NCI-H82 (cell line): ENCODE data around the gene NECAP2.
"Not testable (repeated sequence)": the region's sequence is repeated elsewhere in the genome, so short reads cannot be mapped to it uniquely, and the experiment has no call there.

ENCODE experiments used
- DNase-seq: peaks from one replicate; lab custom pipeline; 2025; lab: John Stamatoyannopoulos, UW

The NECAP2 gene

DNA sequence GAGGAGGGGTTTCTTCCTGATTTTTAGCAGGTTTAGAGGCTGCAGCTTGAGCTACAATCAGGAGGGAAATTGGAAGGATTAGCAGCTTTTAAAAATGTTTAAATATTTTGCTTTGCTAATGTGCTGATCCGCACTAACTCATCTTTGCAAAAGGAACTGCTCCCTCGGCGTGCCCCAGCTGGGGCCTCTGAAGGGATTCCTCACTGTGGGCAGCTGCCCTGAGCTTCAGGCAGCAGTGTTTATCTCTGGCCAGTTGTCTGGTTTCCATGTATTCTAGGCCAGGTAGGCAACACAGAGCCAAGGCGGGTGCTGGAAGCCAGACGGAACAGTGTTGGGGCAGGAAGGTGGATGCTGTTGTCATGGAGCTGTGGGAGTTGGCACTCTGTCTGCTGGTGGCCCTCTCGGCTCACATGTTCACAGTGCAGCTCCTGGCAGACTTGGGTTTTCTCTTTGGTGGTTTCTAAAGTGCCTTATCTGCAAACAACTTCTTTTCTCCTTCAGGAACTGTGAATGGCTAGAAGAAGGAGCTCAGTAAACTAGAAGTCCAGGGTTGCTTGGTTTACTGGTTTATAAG is 18.9 kb downstream of the NECAP2 start:
- no peak for DNase-seq

DNA sequence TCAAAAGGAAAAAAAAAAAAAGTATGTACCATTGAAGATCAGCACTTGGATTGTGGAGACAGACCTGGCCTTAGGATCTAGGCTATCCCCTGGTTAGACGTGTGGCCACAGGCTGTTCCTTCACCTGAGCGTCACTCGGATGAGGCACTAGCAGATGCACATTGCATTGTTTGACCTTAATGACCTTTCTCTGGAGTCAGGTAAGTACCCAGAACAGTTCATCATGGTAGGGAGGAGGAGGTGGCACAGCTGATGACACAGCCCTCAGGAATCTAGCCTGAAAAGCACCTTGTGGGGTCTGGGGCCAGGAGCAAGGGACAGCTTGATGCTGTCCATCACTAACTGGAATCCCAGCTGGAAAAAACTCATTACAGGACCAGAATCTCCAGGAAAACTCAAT is 21.2 kb downstream of the NECAP2 start:
- no peak for DNase-seq

DNA sequence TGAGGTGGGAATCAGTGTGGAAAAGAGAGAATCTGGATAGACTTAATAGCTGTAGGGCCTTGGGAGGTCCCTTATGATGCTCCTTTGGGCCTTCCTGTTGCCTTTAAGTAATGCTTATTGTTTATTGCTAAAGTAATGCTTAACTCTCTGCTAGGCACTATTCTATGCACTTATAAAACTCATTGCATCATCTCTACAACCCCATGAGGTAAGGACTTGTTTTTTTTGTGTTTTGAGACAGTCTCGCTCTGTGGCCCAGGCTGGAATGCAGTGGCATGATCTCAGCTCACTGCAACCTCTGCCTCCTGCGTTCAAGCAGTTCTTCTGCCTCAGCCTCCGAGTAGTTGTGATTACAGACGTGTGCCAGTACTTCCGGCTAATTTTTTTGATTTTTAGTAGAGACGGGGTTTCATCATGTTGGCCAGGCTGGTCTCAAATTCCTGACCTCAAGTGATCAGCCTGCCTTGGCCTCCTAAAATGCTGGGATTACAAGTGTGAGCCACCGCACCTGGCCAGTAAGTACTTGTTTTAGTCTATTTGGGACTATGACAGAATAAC is 22.3 kb downstream of the NECAP2 start:
- DNase-seq, result no peak

DNA sequence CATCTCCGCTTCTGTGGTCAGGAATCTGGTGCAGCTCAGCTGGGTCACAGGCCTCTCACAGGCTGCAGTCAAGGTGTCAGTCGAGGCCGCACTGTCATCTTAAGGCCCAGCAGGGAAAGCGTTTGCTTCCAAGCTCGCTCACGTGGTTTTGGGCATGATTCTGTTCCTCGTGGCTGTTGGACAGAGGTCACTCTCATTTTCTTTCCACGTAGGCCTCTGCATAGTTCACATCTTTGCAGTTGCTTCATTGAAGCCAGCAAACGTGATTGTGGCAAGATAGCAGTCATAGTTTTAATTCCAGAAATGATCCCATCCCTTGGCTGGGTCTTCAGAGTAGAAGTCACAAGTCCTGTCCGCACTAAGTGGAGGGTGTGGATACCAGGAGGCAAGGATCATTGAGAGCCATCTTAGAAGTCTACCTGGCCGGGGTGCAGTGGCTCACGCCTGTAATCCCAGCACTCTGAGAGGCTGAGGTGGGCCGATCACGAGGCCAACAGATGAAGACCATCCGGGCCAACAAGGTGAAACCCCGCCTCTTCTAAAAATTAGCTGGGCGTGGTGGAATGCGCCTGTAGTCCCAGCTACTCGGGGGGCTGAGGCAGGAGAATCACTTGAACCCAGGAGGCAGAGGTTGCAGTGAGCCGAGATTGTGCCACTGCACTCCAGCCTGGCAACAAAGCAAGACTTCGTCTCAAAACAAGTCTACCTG is 24.5 kb downstream of the NECAP2 start:
- no peak for DNase-seq

DNA sequence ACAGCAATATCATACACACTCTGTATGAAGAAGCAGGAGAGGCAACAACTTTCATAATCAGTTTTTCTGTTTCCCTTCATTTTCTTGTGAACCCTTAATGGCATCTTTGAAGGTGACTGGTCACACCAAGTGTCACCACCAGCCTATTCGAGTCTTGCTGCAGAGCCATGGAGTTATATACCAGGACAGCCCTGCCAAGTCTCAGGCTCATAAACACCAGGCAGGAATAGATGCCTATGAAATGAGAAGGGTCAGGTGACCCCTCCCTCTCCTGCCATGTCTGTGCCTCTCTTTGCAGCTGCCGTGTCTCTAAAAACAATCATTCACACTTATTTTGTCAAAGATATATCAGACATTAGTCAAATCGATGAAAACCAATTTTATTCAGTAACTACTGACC is 28.0 kb downstream of the NECAP2 start:
- DNase-seq, result no peak

DNA sequence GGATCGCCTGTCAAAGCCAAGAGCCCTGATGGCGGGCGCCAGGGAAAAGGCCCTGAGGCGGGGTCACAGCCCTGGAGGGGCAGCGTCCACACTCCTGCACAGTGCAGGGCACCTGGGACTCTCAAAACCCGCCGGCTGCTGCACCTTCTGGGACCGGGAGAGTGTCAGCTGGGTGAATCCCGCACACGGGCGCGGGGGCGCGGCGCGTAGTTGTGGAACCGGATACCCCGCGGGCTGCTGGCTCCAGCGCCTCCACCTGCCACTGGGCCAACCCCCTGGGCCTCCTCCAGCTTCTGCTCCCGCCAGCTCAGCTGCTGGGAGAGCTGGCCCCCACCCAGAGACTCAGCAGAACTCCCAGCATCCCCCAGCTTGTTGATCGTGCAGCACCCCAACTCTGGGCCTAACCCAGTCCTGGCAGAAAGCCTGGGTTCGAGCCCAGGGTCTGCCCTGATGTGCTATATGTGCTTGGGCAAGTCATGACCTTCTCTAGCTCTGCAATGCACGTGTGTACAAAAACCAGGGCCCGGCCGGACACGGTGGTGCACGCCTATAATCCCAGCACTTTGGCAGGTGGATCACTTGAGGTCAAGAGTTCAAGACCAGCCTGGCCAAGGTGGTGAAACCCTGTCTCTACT is 33.8 kb downstream of the NECAP2 start:
- no peak for DNase-seq

DNA sequence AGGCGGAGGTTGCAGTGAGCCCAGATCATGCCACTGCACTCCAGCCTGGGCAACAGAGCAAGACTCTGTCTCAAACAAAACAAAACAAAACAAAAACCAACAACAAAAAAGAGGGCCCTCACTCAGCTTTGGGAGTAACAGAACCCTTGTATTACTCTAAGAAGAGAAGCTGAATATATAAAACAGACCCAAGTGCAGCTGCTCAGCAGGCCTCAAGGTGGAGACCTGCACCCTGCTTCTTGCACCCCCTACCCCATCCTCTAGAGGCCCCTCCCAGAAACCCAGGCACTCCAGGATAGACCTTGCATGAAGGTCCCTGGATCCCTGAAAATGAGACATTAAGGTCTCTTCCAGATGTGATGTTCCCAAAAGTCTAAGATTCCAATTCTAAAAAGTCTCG is 34.4 kb downstream of the NECAP2 start:
- peak; percentile 60 for DNase-seq

DNA sequence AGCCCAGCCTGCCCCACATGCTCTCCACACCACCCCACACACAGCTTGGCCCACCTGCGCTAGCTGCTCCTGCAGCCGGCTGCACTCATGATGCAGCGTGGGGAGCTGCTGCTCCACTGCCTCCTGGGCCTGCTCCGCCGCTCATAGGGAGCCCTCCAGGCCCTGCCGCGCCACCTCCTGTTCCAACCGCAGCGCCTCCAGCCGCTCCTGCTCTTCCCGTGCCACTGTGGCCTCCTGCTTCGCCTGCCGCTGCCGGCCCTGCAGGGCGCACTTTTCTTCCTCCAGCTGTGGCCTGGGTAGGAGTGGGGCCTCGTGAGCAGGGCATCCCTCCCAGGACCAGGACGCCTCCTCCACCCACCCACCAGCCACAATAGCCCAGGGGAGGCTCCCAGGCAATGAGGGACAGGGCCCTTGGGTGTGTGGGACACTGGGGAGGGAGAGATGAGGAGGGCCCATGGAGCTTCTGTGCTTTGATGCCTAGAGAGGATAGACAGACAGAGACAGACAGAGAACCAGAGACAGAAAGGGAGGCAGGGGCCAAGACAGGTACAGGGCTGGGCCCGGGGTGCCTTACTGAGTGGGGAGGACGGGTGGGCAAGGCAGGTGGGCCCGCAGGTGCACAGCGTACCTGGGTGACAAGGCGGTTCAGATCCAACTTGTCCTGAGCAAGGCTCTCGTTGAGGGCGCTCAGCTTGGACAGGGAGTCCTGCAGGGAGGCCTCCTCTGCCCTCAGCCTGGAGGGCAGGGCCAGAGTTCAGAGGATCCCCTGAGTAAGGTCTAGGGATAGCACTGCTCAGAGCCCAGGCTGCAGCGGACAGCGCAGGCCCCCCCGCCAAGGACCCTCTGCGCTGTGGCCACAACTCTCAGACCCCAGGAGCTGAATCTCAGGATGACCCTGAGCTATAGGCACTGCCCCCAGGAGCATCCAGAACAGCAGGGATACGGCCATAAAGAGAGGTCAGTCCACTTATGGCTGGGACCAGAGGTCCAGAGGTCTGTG is 35.5 kb downstream of the NECAP2 start:
- not testable (repeated sequence) for DNase-seq

DNA sequence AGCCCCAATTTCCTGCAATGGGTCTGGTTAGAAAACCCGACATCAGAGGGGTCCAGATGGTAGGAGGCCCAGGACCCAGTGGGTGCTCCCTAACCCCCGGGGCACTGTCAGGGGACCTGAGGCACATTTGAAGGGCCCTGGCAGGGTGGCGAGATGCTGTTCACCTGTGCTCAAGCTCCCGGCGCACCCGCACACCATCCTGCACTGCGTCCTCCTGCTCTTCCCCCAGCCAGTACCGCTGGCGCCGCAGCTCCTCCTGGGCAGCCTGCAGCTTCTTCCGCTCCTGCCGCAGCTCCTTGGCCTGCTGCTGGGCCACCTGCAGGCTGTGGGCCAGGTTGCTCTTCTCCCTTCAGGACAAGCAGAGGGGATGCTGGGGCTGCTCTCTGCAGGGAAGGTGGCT is 37.6 kb downstream of the NECAP2 start:
- DNase-seq, result no peak

DNA sequence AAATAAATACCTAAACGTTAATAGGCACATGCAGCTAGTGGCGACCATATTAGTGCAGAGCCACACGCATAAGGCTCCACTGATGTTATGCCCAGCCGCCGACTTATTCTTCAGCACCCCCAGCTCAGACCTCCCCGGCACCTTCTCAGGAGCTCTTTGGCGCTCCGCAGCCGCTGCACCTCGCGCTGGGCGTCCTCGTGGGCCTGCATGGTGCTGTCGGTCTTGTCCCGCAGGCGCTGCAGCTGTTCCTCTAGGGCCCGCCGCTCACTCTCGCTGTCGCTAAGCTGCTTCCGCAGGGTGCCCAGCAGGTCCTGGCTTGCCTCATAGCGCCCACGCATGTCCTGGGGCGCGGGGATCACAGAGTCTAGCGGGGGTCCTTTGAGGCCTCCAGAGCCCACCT is 42.6 kb downstream of the NECAP2 start:
- not testable (repeated sequence) for DNase-seq

DNA sequence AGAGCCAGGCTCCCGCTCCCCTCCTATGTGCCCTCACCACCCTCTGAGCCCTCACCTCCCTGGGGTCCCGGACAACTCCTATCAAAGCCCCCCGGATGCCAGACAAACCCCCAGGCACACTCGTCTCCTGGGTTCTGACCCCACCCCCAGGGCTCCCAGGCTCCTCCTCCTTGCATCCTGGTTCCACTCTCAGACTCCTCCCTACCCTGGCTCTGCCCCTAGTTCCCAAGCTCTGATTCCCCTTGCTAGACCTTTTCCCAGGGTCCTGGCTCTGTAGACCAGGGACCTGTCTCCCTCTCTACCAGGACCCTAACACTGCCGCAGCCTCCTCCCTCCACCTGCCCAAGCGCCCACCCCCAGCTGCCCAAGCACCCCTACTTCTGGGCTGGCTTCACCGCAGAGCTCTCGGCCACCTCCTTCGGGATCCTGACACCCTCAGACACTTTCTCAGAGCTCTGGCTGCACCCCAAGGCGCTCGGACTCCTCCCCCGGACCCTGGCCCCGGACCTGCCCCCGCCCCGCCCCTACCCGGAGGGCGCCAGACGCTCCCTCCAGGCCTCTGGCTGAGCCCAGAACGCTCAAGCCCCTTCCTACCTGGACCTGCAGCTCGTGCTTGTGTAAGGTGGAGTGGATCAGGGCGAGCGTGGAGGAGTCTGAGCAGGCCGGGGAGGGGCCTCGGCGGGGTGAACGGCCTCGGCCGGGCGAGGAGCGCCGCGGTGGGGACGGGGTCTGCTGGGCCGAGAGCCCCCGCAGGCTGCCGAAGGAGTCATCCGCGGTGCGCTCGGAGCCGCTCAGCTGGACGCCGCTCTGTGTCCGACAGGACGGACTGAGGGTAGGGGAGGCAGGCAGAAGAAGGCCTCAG is 43.3 kb downstream of the NECAP2 start:
- not testable (repeated sequence) for DNase-seq

DNA sequence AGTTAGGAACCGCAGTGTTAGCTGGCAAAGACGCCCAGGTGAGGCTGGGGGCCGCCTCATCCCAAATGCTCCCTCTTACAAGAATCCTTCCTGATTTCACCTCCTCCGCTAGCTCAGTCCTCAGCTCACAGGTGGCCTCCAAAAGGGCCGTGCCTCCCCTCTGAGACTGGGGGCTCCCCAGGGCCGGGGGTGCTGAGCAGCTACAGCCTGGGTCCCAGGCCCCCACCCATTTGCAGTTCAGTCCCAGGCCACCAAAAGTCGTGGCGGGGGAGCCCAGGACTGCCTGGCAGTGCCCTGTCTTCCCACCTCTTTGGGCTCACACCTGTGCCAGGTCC is 43.9 kb downstream of the NECAP2 start:
- no peak for DNase-seq

DNA sequence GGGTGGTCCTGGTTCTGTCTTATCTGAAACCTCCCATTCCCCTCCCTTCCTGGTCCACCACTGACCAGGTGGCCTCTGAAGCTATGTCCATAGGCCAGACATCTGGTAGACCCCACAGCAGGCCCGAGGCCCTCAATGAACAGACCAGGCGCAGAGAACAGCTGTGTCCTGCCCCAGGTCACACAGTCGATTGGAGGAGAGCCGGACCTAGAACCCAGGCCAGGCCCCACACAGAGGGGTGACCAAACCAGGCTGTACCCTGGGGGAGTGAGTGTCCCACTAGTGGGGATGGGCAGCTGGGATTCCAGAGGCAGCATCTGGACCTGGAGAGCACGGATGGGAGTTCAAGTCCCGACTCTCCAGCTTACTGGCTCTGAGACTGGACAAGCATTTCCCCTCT is 44.4 kb downstream of the NECAP2 start:
- DNase-seq, result no peak

DNA sequence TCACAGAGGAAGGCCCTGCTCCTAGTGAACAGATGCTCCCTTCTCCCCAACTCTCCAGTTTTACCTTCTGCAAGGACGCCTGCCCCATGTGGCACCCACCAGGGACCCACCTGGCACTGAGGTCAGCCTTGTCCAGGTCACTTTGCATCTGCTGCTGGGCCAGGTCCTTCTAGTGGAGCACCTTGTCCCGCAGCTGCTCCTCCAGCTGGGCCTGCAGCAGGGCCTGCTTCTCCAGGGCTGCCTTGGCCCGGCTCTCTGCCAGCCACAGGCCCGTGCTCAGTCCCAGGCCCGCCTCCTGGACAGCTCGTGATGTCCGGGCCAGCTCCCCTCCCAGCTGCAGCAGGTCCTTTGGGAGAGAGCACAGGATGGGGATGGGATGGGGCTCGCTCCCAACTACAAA is 45.8 kb downstream of the NECAP2 start:
- DNase-seq, result not testable (repeated sequence)

DNA sequence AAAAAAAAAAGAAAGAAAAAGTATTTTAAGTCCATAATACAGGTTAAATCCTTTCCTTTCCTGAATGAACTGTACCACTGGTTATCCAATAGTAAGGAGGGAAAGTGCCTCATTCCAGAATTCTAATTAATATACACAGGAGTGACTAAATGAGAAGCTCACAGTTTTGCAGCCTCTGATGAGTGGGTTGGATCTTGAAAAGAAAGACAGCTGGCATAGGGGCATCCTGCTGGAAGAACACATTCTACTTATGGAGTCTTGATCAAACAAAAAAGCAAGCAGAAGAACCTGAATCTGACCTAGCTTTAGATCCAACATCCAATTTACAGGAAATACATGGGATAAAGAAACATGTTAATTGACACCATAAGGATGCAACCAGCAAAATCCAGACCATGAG is 46.5 kb downstream of the NECAP2 start:
- not testable (repeated sequence) for DNase-seq

DNA sequence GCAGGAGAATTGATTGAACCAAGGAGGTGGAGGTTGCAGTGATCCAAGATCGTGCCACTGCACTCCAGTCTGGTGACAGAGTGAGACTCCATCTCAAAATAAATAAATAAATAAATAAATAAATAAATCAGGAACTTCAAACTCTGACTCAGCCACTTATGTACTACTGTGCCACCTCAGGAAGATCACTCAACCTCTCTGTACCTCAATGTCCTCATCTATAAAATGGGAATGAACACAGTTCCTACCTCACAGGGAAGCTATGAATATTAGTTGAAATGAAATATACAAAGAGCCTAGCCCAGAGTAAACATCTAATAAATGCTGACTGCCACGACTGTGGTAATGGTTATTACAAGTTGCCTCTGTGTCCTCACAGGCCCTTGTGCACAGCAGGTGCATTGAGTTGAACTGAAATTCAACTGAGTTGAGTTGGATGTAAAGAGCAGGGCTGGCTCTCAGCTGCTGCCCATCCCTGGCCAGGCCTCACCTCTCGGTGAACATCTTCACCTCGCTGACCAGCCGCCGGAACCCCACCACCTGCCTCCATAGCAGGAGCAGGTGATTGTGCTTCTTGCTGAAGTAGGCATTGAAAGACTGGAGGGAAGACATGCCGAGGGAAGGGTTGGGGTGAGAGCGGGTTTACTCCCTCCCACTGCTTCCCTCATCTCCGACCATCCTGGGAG is 48.8 kb downstream of the NECAP2 start:
- not testable (repeated sequence) for DNase-seq

DNA sequence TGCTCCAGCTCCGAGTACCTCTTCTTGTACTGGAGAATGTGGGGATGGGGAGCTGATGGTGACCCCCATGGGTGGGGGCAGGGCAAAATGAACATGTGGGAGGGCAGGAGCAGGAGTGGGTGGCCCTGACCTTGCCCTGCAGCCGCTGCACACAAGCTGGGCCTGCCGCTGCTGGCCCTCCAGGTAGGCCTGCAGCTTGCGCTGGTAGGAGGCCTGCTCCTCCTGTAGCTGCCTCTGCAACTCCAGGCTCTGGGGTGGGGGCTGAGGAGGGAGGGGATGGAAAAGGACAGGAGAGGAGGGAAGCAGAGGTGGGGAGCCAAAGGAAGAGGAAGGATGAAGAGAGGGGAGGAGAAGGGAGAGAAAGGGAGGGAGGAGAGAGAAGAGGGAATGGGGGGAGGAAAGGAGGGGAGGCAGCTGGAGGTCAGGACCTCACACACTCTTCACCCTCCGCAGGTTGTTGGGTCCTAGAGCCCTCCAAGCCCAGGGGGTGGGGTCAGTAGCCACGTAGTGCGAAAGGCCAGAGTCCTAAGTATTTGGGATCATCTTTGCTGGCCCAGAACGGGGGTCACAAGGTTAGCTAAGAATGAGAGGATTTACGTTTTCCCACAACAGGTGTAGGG is 50.6 kb downstream of the NECAP2 start:
- DNase-seq, result no peak

DNA sequence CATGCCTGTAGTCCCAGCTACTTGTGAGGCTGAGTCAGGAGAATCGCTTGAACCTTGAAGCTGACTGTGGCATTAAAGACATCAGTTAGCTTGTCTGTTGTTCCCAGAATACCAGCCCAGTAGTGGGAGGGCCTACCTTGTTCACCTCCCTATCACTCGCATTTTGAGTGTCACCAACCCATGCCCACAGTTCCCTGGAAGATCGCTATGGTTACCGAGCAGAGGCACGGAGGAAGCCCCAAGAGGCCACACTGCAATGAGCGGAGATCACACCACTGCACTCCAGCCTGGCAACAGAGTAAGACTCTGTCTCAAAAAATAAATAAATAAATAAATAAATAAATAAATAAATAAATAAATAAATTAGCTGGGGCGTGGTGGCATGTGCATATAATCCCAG is 52.4 kb downstream of the NECAP2 start:
- DNase-seq, result not testable (repeated sequence)

DNA sequence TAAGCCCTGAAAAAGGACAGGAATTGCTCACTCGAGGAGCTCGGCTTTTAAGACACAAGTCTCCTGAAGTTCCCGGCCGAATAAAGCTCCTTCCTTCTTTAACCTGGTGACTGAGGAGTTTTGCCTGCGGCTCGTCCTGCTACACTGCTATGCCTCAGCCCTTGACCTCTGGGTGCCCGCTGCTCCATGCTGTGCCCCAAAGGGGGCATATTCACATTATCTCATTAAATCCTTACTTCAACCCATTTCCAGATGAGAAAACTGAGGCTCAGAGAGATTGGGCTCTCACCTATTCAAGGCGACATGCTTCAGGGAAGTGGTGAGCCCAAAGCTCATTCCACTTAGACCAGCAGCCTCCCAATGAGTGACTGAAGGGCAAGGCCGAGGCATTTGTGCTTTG is 53.2 kb downstream of the NECAP2 start:
- DNase-seq, result not testable (repeated sequence)

DNA sequence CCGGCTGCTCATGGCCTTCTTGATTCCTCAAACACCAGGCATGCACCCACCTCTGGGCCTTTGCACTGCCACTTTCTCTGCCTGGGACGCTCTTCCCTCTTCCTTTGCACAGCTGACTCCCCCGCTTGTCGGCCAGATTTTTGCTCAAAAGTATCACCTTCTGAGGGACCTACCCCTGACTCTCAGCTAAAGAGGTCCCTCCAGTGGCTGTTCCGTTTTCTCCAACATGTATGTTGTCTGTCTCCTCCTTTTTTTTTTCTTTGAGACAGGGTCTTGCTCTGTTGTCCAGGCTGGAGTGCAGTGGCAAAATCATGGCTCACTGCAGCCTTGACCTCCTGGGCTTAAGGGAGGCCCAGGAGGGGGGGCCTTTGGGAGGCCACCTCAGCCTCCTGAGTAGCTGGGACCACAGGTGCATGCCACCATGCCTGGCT is 57.0 kb downstream of the NECAP2 start:
- DNase-seq, result peak; percentile 25
